T-helper 2 cell treated with Interferon-gamma antibody and Interleukin-4, amounts not matched to agents 100 ng/mL and 5 ng/mL, for 36 hours (primary cell): ENCODE results near the gene ZMYND12. TPM values are rescaled to one million over a fixed set of nuclear protein-coding genes. Genes with fewer than 3 reads are reported as not detected.
"Not testable (repeated sequence)": the region's sequence is repeated elsewhere in the genome, so short reads cannot be mapped to it uniquely, and the experiment has no call there.

Experiments
- intact Hi-C: fragments of 100-400 bp; cut with micrococcal nuclease; formaldehyde crosslinking; loops from one replicate; pipeline ENCODE4 v1.15.1; 2023
- total RNA-seq: library from RNA; stranded (reverse); gene quantifications from 2 replicates; pipeline ENCODE4 v1.2.3, GENCODE V29; 2022

Gene ZMYND12, protein sequence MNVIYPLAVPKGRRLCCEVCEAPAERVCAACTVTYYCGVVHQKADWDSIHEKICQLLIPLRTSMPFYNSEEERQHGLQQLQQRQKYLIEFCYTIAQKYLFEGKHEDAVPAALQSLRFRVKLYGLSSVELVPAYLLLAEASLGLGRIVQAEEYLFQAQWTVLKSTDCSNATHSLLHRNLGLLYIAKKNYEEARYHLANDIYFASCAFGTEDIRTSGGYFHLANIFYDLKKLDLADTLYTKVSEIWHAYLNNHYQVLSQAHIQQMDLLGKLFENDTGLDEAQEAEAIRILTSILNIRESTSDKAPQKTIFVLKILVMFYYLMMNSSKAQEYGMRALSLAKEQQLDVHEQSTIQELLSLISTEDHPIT
- total RNA-seq: not detected in 2 replicates

GRCh38 chr1:42456010-42456753 lies at the start of gene ZMYND12, which contains the start of gene PPCS:
ZMYND12 (minus strand) TSS chr1:42456022; CDS start chr1:42455997, 25 bp downstream.
PPCS (plus strand) TSS chr1:42456543; CDS start chr1:42456566, 23 bp downstream.
- intact Hi-C loops: loop anchor here (1.0 to 10.0 kb wide), 6 partner anchors 121 to 903 kb away; partner anchors contain the start of genes CDC20, CFAP57, EBNA1BP2 and FOXJ3

DNA sequence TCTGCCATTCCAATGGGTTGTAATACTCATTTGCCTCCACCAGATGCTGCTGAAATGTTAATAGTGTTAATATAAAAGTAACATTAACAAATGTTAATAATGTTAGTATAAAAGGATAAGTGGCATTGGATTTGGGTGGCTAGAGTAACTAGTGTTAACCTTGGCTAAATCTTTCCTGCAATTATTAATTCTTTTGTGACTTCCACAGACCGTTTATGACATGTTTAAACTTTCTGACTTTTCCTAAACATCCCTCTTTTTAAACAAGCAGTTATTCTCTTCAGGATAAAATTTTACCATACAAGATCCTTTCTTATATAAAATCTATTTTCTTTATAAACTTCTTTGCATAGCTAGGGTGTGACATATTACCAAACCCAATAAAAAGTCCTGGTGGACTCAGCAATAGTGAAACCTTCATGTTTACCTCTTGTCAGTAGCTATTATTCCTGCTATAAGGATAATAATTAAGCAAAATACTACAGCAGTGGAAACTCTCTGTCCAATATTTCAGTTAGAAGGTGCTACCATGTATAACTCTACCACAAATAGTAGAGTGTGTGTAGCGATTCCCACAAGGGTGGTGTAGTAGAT lies 48.8 kb upstream of the ZMYND12 start:
- intact Hi-C loops: no loop called here

DNA sequence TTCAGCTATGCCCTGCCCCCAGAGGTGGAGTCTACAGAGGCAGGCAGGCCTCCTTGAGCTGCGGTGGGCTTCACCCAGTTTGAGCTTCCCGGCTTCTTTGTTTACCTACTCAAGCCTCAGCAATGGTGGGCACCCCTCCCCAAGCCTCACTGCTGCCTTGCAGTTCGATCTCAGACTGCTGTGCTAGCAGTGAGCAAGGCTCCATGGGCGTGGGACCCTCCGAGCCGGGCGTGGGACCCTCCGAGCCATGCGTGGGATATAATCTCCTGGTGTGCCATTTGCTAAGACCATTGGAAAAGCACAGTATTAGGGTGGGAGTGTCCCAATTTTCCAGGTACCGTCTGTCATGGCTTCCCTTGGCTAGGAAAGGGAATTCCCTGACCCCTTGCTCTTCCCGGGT lies 46.2 kb upstream of the ZMYND12 start:
- intact Hi-C loops: not testable (repeated sequence)

- intact Hi-C loops: no loop called here
These were observed 34.4 kb upstream of the ZMYND12 start for GRCh38 chr1:42490237-42490636.

- intact Hi-C loops: no loop called here
These were observed 28.6 kb upstream of the ZMYND12 start for GRCh38 chr1:42484382-42484781.

GRCh38 chr1:42482635-42483153 lies 26.9 kb upstream of the ZMYND12 start:
- intact Hi-C loops: no loop called here

- intact Hi-C loops: no loop called here
These were observed 25.1 kb upstream of the ZMYND12 start for GRCh38 chr1:42480921-42481320.

DNA sequence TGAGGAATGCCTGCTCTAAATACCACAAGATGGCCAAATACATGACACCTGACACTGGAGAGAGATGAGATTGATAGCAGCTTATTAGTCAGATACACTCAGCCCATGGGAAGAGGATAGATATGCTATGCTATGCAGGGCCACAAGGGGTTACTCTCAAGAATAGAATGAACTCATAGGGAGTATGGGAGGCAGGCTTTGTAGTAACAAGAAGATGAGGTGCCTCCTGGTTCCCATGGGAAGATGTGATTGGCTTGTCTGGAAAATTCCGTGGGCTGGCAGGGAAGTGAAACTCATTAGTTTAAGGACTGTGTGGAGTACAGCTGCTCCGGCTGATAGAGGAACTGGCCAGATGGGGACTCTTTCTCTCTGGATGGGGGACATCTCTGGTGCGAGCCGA lies 23.8 kb upstream of the ZMYND12 start:
- intact Hi-C loops: no loop called here

DNA sequence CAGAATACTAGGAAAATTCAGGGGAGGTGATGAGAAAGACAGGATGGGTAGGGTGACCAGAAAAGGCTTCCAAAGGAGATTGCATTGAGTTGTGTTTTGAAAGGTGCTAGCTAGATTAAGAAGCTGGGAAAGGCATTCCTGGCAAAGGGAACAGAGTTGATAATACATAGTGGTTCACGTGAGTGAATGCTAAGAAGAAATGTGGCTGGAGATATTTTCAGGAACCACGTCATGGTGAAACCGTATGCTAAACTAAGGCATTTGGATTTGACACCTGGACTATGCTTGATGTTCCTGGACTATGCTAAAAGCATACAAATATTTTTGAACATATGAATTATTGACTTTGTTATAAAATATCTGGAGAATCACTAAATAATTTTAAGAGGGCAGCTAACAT lies 22.0 kb upstream of the ZMYND12 start:
- intact Hi-C loops: no loop called here

GRCh38 chr1:42477354-42477753 lies 21.5 kb upstream of the ZMYND12 start:
- intact Hi-C loops: not testable (repeated sequence)

GRCh38 chr1:42476605-42477004 lies 20.8 kb upstream of the ZMYND12 start:
- intact Hi-C loops: no loop called here

DNA sequence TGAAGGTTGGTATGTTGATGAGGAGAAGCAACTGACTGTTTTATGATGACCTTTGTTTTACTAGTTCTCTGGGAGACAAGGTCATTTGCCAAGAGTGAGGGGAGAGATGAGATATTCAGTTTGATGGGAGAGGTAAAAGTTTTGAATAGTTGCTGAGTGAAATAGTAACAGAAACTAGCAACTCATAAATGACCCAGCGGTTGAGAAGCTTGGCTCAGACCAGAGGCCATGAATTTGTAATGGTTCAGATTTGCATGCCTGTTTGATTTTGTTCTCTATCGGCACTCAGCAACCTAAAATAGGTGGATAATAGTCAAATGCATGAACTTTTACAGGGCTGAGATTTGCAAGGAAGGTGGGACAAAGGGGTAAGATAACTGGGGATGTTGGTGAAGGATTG lies 13.9 kb upstream of the ZMYND12 start:
- intact Hi-C loops: no loop called here

GRCh38 chr1:42466030-42466429 lies 10.2 kb upstream of the ZMYND12 start:
- intact Hi-C loops: no loop called here

GRCh38 chr1:42463921-42464320 lies 8.1 kb upstream of the ZMYND12 start:
- intact Hi-C loops: loop anchor here (2.0 to 5.0 kb wide), 2 partner anchors 303 to 427 kb away; partner anchors contain the start of genes C1orf50 and P3H1

GRCh38 chr1:42462828-42463763 lies 7.3 kb upstream of the ZMYND12 start, which contains the start of gene CCDC30:
CCDC30 (plus strand) TSS chr1:42463286; CDS start chr1:42480552, 17,266 bp downstream.
- intact Hi-C loops: loop anchor here (2.0 to 5.0 kb wide), 2 partner anchors 304 to 426 kb away; partner anchors contain the start of genes C1orf50 and P3H1

GRCh38 chr1:42461196-42461595 lies 5.4 kb upstream of the ZMYND12 start:
- intact Hi-C loops: loop anchor here (5.0 kb wide), 1 partner anchor 424 kb away; no protein-coding TSS in a partner anchor

GRCh38 chr1:42456754-42457089 lies 900 bp upstream of the ZMYND12 start:
- intact Hi-C loops: loop anchor here (1.0 to 10.0 kb wide), 6 partner anchors 121 to 902 kb away; partner anchors contain the start of genes CDC20, CFAP57, EBNA1BP2 and FOXJ3

- intact Hi-C loops: loop anchor here (10.0 kb wide), 2 partner anchors 390 to 720 kb away; partner anchors contain the start of genes CFAP57, EBNA1BP2 and ZNF691
These were observed 1.4 kb downstream of the ZMYND12 start for GRCh38 chr1:42454403-42454802.

GRCh38 chr1:42453386-42453785 lies 2.4 kb downstream of the ZMYND12 start:
- intact Hi-C loops: loop anchor here (10.0 kb wide), 2 partner anchors 391 to 721 kb away; partner anchors contain the start of genes CFAP57, EBNA1BP2 and ZNF691

DNA sequence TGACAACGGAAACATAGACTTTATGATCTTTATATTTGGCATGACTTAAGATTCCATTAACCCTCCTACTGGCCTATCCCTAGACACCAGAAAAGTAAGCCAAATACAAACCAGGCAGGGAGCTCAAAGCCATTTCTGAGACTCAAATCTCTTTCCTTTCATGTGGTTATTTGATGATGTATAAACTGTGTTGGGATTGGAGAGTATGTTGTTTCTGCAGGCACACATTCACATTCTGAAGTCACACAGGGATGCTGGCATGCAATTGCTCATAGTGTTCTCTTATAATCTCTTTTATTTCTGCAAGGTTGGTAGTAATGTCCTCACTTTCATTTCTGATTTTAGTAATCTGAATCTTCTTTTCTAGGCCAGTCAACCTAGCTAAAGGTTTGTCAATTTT lies 5.8 kb downstream of the ZMYND12 start:
- intact Hi-C loops: loop anchor here (10.0 kb wide), 2 partner anchors 395 to 725 kb away; partner anchors contain the start of genes CFAP57, EBNA1BP2 and ZNF691
